Uterus (tissue), 2 donors: ENCODE data around the gene AZIN2.
"Not testable (repeated sequence)": the region's sequence is repeated elsewhere in the genome, so short reads cannot be mapped to it uniquely, and the experiment has no call there.

Experiments
- POLR2A ChIP-seq, 2 donors: fragments of 450-650 bp; IDR thresholded peaks; one replicate each; pipeline ENCODE4 v1.6.1; 2016; ENCODE audit warnings: antibody characterized with exemption in 2 of 2, mild to moderate bottlenecking in 1 of 2, moderate library complexity in 1 of 2
- TF ChIP-seq, protein P1 (sequence below), 4 experiments: fragments of 200-600 bp in 2 of 4; fragments of 450-650 bp in 2 of 4; sonication (generic) in 2 of 4; IDR thresholded peaks; one replicate each; pipeline ENCODE4 v1.5.1; 2016 to 2019; ENCODE audit warnings: antibody characterized with exemption in 4 of 4, mild to moderate bottlenecking in 2 of 4, moderate library complexity in 1 of 4

GRCh38 chr1:33046234-33046633, 34.7 kb upstream of the AZIN2 start:
- TF ChIP-seq, protein P1, sequence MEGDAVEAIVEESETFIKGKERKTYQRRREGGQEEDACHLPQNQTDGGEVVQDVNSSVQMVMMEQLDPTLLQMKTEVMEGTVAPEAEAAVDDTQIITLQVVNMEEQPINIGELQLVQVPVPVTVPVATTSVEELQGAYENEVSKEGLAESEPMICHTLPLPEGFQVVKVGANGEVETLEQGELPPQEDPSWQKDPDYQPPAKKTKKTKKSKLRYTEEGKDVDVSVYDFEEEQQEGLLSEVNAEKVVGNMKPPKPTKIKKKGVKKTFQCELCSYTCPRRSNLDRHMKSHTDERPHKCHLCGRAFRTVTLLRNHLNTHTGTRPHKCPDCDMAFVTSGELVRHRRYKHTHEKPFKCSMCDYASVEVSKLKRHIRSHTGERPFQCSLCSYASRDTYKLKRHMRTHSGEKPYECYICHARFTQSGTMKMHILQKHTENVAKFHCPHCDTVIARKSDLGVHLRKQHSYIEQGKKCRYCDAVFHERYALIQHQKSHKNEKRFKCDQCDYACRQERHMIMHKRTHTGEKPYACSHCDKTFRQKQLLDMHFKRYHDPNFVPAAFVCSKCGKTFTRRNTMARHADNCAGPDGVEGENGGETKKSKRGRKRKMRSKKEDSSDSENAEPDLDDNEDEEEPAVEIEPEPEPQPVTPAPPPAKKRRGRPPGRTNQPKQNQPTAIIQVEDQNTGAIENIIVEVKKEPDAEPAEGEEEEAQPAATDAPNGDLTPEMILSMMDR (IDR thresholded peaks at IDR 0.05), result not testable (repeated sequence)
- not testable (repeated sequence) for TF ChIP-seq POLR2A (IDR thresholded peaks at IDR 0.05)
